Liver (tissue), 9 donors: ENCODE data around the gene ALB. TPM values are rescaled to one million over a fixed set of nuclear protein-coding genes. Genes with fewer than 3 reads are reported as not detected.

Source experiments
- DNase-seq: peaks from one replicate; pipeline ENCODE4 v3.0.0-alpha.2; 2017; ENCODE audit warnings: low spot score
- H3K27ac ChIP-seq, 2 donors: one replicate each; pipeline ENCODE4 v1.7.0; 2013; ENCODE audit warnings: inconsistent platforms in 2 of 2, low read length in 2 of 2, control low read depth in 1 of 2, low read depth in 1 of 2, mild to moderate bottlenecking in 1 of 2
- H3K27me3 ChIP-seq, 4 donors: one replicate each; pipeline versions ENCODE4 v1.6.1 to v1.7.0; 2013; ENCODE audit warnings: low read length in 3 of 4, inconsistent platforms in 1 of 4, mild to moderate bottlenecking in 1 of 4, moderate library complexity in 1 of 4; ENCODE audit not compliant: control insufficient read depth in 4 of 4, insufficient read depth in 4 of 4
- H3K36me3 ChIP-seq, 4 donors: one replicate each; pipeline versions ENCODE4 v1.6.1 to v1.7.0; 2013; ENCODE audit warnings: low read length in 3 of 4, mild to moderate bottlenecking in 3 of 4, low read depth in 1 of 4, moderate library complexity in 1 of 4; ENCODE audit not compliant: control insufficient read depth in 4 of 4, insufficient read depth in 3 of 4
- H3K4me1 ChIP-seq, 4 donors: one replicate each; pipeline versions ENCODE4 v1.6.1 to v1.7.0; 2013; ENCODE audit warnings: low read length in 3 of 4, mild to moderate bottlenecking in 3 of 4, moderate library complexity in 1 of 4; ENCODE audit not compliant: control insufficient read depth in 4 of 4, insufficient read depth in 4 of 4
- H3K4me3 ChIP-seq, 3 donors: one replicate each; pipeline versions ENCODE4 v1.6.1 to v1.7.0; 2013; ENCODE audit warnings: low read length in 3 of 3, control low read depth in 1 of 3, low read depth in 1 of 3, mild to moderate bottlenecking in 1 of 3
- H3K9ac ChIP-seq, 2 donors: one replicate each; pipeline ENCODE4 v1.7.0; 2013; ENCODE audit warnings: low read length in 2 of 2, mild to moderate bottlenecking in 2 of 2, moderate library complexity in 2 of 2, control low read depth in 1 of 2, low read depth in 1 of 2
- H3K9me3 ChIP-seq, 4 donors: one replicate each; pipeline versions ENCODE4 v1.6.1 to v1.7.0; 2013; ENCODE audit warnings: low read length in 3 of 4; ENCODE audit not compliant: control insufficient read depth in 4 of 4
- ATF3 ChIP-seq: IDR thresholded peaks from 2 replicates; pipeline ENCODE4 v1.6.1; 2016; ENCODE audit warnings: antibody characterized with exemption
- CTCF ChIP-seq: fragments of 150-350 bp; IDR thresholded peaks from 2 replicates; pipeline ENCODE4 v1.5.1; 2017; ENCODE audit warnings: improper control_type of control experiment, low read depth, low read length; ENCODE audit not compliant: missing input control
- EGR1 ChIP-seq, 2 donors: IDR thresholded peaks; 2 replicates each; pipeline ENCODE4 v1.6.1; 2016 to 2018; ENCODE audit warnings: antibody characterized with exemption in 2 of 2, low read depth in 2 of 2
- FOXA1 ChIP-seq: IDR thresholded peaks from 2 replicates; pipeline ENCODE4 v1.6.1; 2016; ENCODE audit warnings: antibody characterized with exemption
- FOXA2 ChIP-seq: IDR thresholded peaks from 2 replicates; pipeline ENCODE4 v1.6.1; 2016; ENCODE audit warnings: antibody characterized with exemption
- GABPA ChIP-seq, 2 donors: IDR thresholded peaks in 1 of 2; conservative IDR thresholded peaks in 1 of 2; 2 replicates each; pipeline ENCODE4 v1.6.1; 2016; ENCODE audit warnings: antibody characterized with exemption in 2 of 2, mild to moderate bottlenecking in 1 of 2, moderate library complexity in 1 of 2
- HNF4A ChIP-seq, 2 donors: conservative IDR thresholded peaks; 2 replicates each; pipeline ENCODE4 v1.6.1; 2016; ENCODE audit warnings: antibody characterized with exemption in 2 of 2, mild to moderate bottlenecking in 2 of 2
- HNF4G ChIP-seq: IDR thresholded peaks from 2 replicates; pipeline ENCODE4 v1.6.1; 2016; ENCODE audit warnings: antibody characterized with exemption
- JUND ChIP-seq, 2 donors: IDR thresholded peaks; 2 replicates each; pipeline ENCODE4 v1.6.1; 2016; ENCODE audit warnings: antibody characterized with exemption in 2 of 2
- MAX ChIP-seq: IDR thresholded peaks from 2 replicates; pipeline ENCODE4 v1.6.1; 2016; ENCODE audit warnings: antibody characterized with exemption
- NR2F2 ChIP-seq: IDR thresholded peaks from 2 replicates; pipeline ENCODE4 v1.6.1; 2016; ENCODE audit warnings: antibody characterized with exemption
- RAD21 ChIP-seq, 2 donors: IDR thresholded peaks; 2 replicates each; pipeline ENCODE4 v1.6.1; 2016; ENCODE audit warnings: antibody characterized with exemption in 2 of 2, mild to moderate bottlenecking in 2 of 2
- REST ChIP-seq: IDR thresholded peaks from 2 replicates; pipeline ENCODE4 v1.6.1; 2016; ENCODE audit warnings: antibody characterized with exemption, mild to moderate bottlenecking
- RXRA ChIP-seq, 2 donors: IDR thresholded peaks; 2 replicates each; pipeline ENCODE4 v1.6.1; 2017 to 2018; ENCODE audit warnings: antibody characterized with exemption in 2 of 2, mild to moderate bottlenecking in 1 of 2
- SP1 ChIP-seq: IDR thresholded peaks from 2 replicates; pipeline ENCODE4 v1.6.1; 2018; ENCODE audit warnings: antibody characterized with exemption, mild to moderate bottlenecking
- TAF1 ChIP-seq: conservative IDR thresholded peaks from 2 replicates; pipeline ENCODE4 v1.6.1; 2016; ENCODE audit warnings: antibody characterized with exemption, mild to moderate bottlenecking
- YY1 ChIP-seq: IDR thresholded peaks from 2 replicates; pipeline ENCODE4 v1.6.1; 2016; ENCODE audit warnings: antibody characterized with exemption, mild to moderate bottlenecking
- ZBTB33 ChIP-seq: IDR thresholded peaks from 2 replicates; pipeline ENCODE4 v1.6.1; 2016; ENCODE audit warnings: antibody characterized with exemption
- WGBS: extraction: QIAGEN DNeasy Blood & Tissue Kit; methylation state at CpG from one replicate; pipeline ENCODE4 v1.1.7; 2013; 5-methylcytosine and 5-hydroxymethylcytosine counted together
- polyA plus RNA-seq, 2 donors: library from polyadenylated mRNA; stranded (reverse) in 1 of 2; unstranded in 1 of 2; fragments of 200-250 nt in 1 of 2; fragments of >200 nt in 1 of 2; fragmentation: Nextera tagmentation in 1 of 2; extraction: Ambion mirVana in 1 of 2; gene quantifications; one replicate each; pipeline versions ENCODE4 v1.2.1 to v1.2.3, GENCODE V29; 2013 to 2015
- total RNA-seq, 2 donors: library from RNA; depleted of rRNA; stranded (reverse); fragments of >200 nt; gene quantifications; one replicate each; pipeline ENCODE4 v1.2.3, GENCODE V29; 2014
- donor health status: healthy.
- donor health status: healthy.
- donor health status: healthy.
- donor health status: healthy.
- donor health status: healthy.

ALB gene
- total and polyA plus RNA-seq, 4 donors = 33,161 to 59,987 (median 35,513) TPM

GRCh38 chr4:73434311-73434710 is 30.2 kb downstream of the ALB start (continued):
- no peak for TF ChIP-seq REST
- TF ChIP-seq EGR1 (IDR thresholded peaks at IDR 0.05; ENCODE audit: low read depth in 2 of 2) = no peak
- no peak for TF ChIP-seq NR2F2
- TF ChIP-seq TAF1 = no peak
- TF ChIP-seq YY1 = no peak

- DNase-seq = no peak
- Histone ChIP-seq H3K9ac (no peak within 1 kb of the TSS), H3K27me3 (no peaks in the 10 kb centered on the region), H3K27ac (no peak within 1 kb of the TSS), H3K4me1 (peaks cover 2 to 24% (median 14%) of the 10 kb centered on the region in 4 donors), H3K9me3 (no peaks in the 10 kb centered on the region), H3K36me3 (no peaks in the 10 kb centered on the region), H3K4me3 (no peak within 1 kb of the TSS)
- 93% methylated on average over 1 of the region's 1 CpG for WGBS
- TF ChIP-seq HNF4G (no peak), HNF4A (conservative IDR thresholded peaks at IDR 0.05) (no peak), REST (no peak), RAD21 (IDR thresholded peaks at IDR 0.05) (no peak), JUND (IDR thresholded peaks at IDR 0.05) (no peak), FOXA1 (no peak), EGR1 (IDR thresholded peaks at IDR 0.05; ENCODE audit: low read depth in 2 of 2) (no peak), SP1 (no peak), RXRA (IDR thresholded peaks at IDR 0.05) (no peak), ZBTB33 (no peak), GABPA (IDR thresholded peaks at IDR 0.05 in 1 of 2, conservative IDR thresholded peaks at IDR 0.05 in 1 of 2) (no peak), YY1 (no peak), FOXA2 (no peak), CTCF (no peak), TAF1 (no peak), MAX (no peak), ATF3 (no peak), NR2F2 (no peak)
Observed at GRCh38 chr4:73435984-73436383, 31.9 kb downstream of the ALB start, which contains the start of gene AFP. AFP (plus strand) TSS chr4:73436221; CDS start chr4:73436263, 42 bp downstream.
